SHP77 (cell line): ENCODE results near the gene AKR7A2.
A peak's percentile ranks its signal among the peaks of the same experiment; 100 is the strongest.

ENCODE experiments used
- DNase-seq, 2 experiments: peaks; one replicate each; lab custom pipeline; 2025; lab: John Stamatoyannopoulos, UW

The AKR7A2 gene

GRCh38 chr1:19343617-19344350 lies 31.8 kb upstream of the AKR7A2 start:
- no peak for DNase-seq

GRCh38 chr1:19342894-19343616 lies 31.1 kb upstream of the AKR7A2 start:
- no peak for DNase-seq

- no peak for DNase-seq
Observed at GRCh38 chr1:19342062-19342750, 30.3 kb upstream of the AKR7A2 start.

- DNase-seq = peak; percentile 40 to 69
Observed at GRCh38 chr1:19341201-19342061, 29.5 kb upstream of the AKR7A2 start.

GRCh38 chr1:19340387-19340937 lies 28.5 kb upstream of the AKR7A2 start:
- DNase-seq = no peak

GRCh38 chr1:19339214-19339861 lies 27.4 kb upstream of the AKR7A2 start:
- DNase-seq = no peak

GRCh38 chr1:19338323-19338762 lies 26.4 kb upstream of the AKR7A2 start:
- no peak for DNase-seq

- no peak for DNase-seq
Observed at GRCh38 chr1:19337289-19337688, 25.3 kb upstream of the AKR7A2 start.

GRCh38 chr1:19336543-19336942 lies 24.6 kb upstream of the AKR7A2 start:
- no peak for DNase-seq

- no peak for DNase-seq
Observed at GRCh38 chr1:19333587-19334354, 21.8 kb upstream of the AKR7A2 start.

- no peak for DNase-seq
Observed at GRCh38 chr1:19332832-19333231, 20.9 kb upstream of the AKR7A2 start.

- DNase-seq = no peak
Observed at GRCh38 chr1:19331262-19331878, 19.4 kb upstream of the AKR7A2 start.

GRCh38 chr1:19330449-19331135 lies 18.6 kb upstream of the AKR7A2 start:
- no peak for DNase-seq

GRCh38 chr1:19329611-19330010 lies 17.7 kb upstream of the AKR7A2 start:
- no peak for DNase-seq

GRCh38 chr1:19329188-19329587 lies 17.2 kb upstream of the AKR7A2 start:
- DNase-seq = no peak

- no peak for DNase-seq
Observed at GRCh38 chr1:19328486-19328885, 16.5 kb upstream of the AKR7A2 start.

- no peak for DNase-seq
Observed at GRCh38 chr1:19327736-19328135, 15.8 kb upstream of the AKR7A2 start.

GRCh38 chr1:19327301-19327700 lies 15.4 kb upstream of the AKR7A2 start:
- DNase-seq = no peak

GRCh38 chr1:19326748-19327065 lies 14.8 kb upstream of the AKR7A2 start:
- no peak for DNase-seq
